ENCODE data around the gene ARHGAP9. TPM values are rescaled to one million over a fixed set of nuclear protein-coding genes. Genes with fewer than 3 reads are reported as not detected.

ARHGAP9 gene
- total RNA-seq, 4 donors from 2014 or later = 3.2 to 6.3 (median 4.6) TPM

DNA sequence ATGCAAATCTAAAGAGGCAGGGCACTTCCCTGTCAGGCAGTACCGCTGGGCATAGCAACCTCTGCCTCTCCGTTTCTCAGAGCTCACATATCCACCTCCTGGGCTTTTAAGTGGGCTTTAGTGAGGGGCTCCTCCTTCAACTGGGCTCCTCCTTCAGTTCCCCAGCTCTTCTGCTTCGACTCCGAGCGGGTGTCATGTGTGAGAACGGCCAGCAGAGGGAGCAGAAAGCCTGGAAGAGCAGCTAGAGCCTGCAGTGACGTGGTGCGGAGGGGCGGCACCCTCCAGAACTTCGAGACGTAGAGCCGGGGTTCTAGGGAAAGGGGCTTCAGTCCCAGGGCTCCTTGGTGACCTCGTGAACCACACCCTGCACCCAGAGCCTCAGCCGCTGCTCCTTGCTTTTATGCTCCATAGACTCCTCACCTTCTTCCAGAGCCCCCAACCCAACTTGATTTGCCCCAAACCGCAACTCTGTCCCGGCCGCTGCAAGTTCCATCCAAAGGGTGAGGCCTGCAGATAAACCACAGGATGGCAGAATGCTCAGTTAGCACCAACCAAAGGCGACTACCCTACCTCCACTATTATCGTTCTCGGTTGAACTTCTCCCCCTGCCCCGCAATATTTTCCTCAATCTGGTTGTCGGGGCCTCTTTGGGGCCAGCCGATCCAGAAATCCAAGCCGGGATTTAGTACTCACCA, 20.5 kb downstream of the ARHGAP9 start:
- TF ChIP-seq POLR2A (IDR thresholded peaks at IDR 0.05) = peak in 1 of 2 donors; percentile 20
- TF ChIP-seq, protein P1, sequence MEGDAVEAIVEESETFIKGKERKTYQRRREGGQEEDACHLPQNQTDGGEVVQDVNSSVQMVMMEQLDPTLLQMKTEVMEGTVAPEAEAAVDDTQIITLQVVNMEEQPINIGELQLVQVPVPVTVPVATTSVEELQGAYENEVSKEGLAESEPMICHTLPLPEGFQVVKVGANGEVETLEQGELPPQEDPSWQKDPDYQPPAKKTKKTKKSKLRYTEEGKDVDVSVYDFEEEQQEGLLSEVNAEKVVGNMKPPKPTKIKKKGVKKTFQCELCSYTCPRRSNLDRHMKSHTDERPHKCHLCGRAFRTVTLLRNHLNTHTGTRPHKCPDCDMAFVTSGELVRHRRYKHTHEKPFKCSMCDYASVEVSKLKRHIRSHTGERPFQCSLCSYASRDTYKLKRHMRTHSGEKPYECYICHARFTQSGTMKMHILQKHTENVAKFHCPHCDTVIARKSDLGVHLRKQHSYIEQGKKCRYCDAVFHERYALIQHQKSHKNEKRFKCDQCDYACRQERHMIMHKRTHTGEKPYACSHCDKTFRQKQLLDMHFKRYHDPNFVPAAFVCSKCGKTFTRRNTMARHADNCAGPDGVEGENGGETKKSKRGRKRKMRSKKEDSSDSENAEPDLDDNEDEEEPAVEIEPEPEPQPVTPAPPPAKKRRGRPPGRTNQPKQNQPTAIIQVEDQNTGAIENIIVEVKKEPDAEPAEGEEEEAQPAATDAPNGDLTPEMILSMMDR (IDR thresholded peaks at IDR 0.05) = peak; percentile 90 to 98 (median 96)
- Histone ChIP-seq H3K36me3 (no peaks in the 10 kb centered on the region), H3K4me1 (peaks cover 21 to 23% of the 10 kb centered on the region in 2 donors), H3K27me3 (no peaks in the 10 kb centered on the region), H3K9me3 (no peaks in the 10 kb centered on the region), H3K27ac (peak overlapping the region; percentile 44 to 59 (median 49)), H3K4me3 (replicated peaks in 1 of 3) (peak overlapping the region; percentile 7 to 82 (median 71))
- 1% methylated on average over 23 of the region's 24 CpGs for WGBS, 2 donors
- peak; percentile 91 to 94 for DNase-seq
- intact Hi-C loops (cut with DNase I) = loop anchor here (5.0 kb wide), 1 partner anchor 163 kb away; no protein-coding TSS in a partner anchor

DNA sequence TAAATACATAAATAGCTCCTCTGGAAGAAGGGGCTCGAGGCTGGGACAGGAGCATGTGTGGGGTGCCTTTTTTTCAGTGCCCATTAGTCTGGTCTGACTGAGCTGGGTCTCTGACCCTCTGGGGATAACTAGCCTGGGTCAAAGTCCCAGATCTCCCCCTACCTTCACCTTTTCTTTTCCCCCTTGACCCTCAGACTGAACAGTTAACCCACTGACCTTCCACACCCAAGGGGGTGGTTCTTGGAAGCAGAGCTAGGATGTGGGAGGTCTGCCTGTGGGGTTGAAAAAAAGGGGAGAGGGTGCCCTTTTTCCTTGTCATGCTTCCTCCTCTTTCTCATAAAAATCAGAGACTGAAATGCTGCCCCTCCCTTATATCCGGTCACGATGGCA, 21.0 kb downstream of the ARHGAP9 start:
- intact Hi-C loops (cut with DNase I) = loop anchor here (5.0 kb wide), 1 partner anchor 164 kb away; no protein-coding TSS in a partner anchor
- TF ChIP-seq, protein P1 (IDR thresholded peaks at IDR 0.05) = no peak
- no peak for TF ChIP-seq POLR2A (IDR thresholded peaks at IDR 0.05)
- WGBS, 2 donors = 26 to 27% methylated on average over 3 of the region's 3 CpGs
- Histone ChIP-seq H3K27ac (peak overlapping the region; percentile 44 to 59 (median 49)), H3K4me1 (peaks cover 21 to 23% of the 10 kb centered on the region in 2 donors), H3K4me3 (replicated peaks in 1 of 3) (peak overlapping the region in 1 of 3 donors; percentile 71), H3K27me3 (no peaks in the 10 kb centered on the region), H3K36me3 (no peaks in the 10 kb centered on the region), H3K9me3 (no peaks in the 10 kb centered on the region)
- no peak for DNase-seq

DNA sequence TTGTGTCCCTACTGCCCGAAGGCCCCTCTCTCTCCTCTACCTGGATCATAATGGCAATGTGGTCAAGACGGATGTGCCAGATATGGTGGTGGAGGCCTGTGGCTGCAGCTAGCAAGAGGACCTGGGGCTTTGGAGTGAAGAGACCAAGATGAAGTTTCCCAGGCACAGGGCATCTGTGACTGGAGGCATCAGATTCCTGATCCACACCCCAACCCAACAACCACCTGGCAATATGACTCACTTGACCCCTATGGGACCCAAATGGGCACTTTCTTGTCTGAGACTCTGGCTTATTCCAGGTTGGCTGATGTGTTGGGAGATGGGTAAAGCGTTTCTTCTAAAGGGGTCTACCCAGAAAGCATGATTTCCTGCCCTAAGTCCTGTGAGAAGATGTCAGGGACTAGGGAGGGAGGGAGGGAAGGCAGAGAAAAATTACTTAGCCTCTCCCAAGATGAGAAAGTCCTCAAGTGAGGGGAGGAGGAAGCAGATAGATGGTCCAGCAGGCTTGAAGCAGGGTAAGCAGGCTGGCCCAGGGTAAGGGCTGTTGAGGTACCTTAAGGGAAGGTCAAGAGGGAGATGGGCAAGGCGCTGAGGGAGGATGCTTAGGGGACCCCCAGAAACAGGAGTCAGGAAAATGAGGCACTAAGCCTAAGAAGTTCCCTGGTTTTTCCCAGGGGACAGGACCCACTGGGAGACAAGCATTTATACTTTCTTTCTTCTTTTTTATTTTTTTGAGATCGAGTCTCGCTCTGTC, 22.8 kb downstream of the ARHGAP9 start:
- intact Hi-C loops (cut with DNase I) = loop anchor here (5.0 kb wide), 1 partner anchor 165 kb away; no protein-coding TSS in a partner anchor
- no peaks in the 10 kb centered on the region for H3K36me3 ChIP-seq
- no peak overlapping the region for H3K4me3 ChIP-seq (replicated peaks in 1 of 3)
- no peaks in the 10 kb centered on the region for H3K27me3 ChIP-seq
- no peak for TF ChIP-seq POLR2A (IDR thresholded peaks at IDR 0.05)
- TF ChIP-seq, protein P1 (IDR thresholded peaks at IDR 0.05) = no peak
- no peak overlapping the region for H3K27ac ChIP-seq
- peaks cover 19 to 23% of the 10 kb centered on the region in 2 donors for H3K4me1 ChIP-seq
- no peaks in the 10 kb centered on the region for H3K9me3 ChIP-seq
- no peak for DNase-seq
- 81 to 86% methylated on average over 6 of the region's 6 CpGs for WGBS, 2 donors

DNA sequence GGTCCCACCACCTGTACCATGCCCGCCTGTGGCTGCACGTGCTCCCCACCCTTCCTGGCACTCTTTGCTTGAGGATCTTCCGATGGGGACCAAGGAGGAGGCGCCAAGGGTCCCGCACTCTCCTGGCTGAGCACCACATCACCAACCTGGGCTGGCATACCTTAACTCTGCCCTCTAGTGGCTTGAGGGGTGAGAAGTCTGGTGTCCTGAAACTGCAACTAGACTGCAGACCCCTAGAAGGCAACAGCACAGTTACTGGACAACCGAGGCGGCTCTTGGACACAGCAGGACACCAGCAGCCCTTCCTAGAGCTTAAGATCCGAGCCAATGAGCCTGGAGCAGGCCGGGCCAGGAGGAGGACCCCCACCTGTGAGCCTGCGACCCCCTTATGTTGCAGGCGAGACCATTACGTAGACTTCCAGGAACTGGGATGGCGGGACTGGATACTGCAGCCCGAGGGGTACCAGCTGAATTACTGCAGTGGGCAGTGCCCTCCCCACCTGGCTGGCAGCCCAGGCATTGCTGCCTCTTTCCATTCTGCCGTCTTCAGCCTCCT, 23.4 kb downstream of the ARHGAP9 start:
- no peaks in the 10 kb centered on the region for H3K27me3 ChIP-seq
- intact Hi-C loops (cut with DNase I) = loop anchor here (5.0 kb wide), 1 partner anchor 166 kb away; no protein-coding TSS in a partner anchor
- no peak overlapping the region for H3K27ac ChIP-seq
- no peak overlapping the region for H3K4me3 ChIP-seq (replicated peaks in 1 of 3)
- no peaks in the 10 kb centered on the region for H3K9me3 ChIP-seq
- TF ChIP-seq POLR2A (IDR thresholded peaks at IDR 0.05) = no peak
- TF ChIP-seq, protein P1 (IDR thresholded peaks at IDR 0.05) = peak; percentile 23 to 63 (median 42)
- peak in 1 of 2 donors; percentile 35 for DNase-seq
- H3K36me3 ChIP-seq = no peaks in the 10 kb centered on the region
- H3K4me1 ChIP-seq = peaks cover 13 to 20% of the 10 kb centered on the region in 2 donors
- 16 to 29% methylated on average over 8 to 9 of the region's 15 CpGs for WGBS, 2 donors
